Measurements from ENCODE around the gene ECE1. TPM values are rescaled to one million over a fixed set of nuclear protein-coding genes. Genes with fewer than 3 reads are reported as not detected.

The ECE1 gene
- total and polyA plus RNA-seq, 9 of the 15 experiments (the other 6 are each of a cell fraction or from before 2014, with no cell fraction given): 0.56 to 34.8 (median 11.0) TPM

GRCh38 chr1:21313886-21314721 lies 23.8 kb upstream of the ECE1 start (continued):
- TF ChIP-seq PCBP1 (IDR thresholded peaks at IDR 0.05; ENCODE audit: low read depth, low read length, poor library complexity, severe bottlenecking) (no peak), ADNP (tag; IDR thresholded peaks at IDR 0.05) (peak; percentile 62; the same call in 1 of the 2 replicates), NEUROD1 (IDR thresholded peaks at IDR 0.05; ENCODE audit: borderline replicate concordance, low read depth, low read length, partially characterized antibody) (no peak), ILK (tag; IDR thresholded peaks at IDR 0.05; ENCODE audit: borderline replicate concordance, low read depth) (no peak), ZNF77 (CRISPR knock-in tag; IDR thresholded peaks at IDR 0.05) (no peak), ZFP36 (IDR thresholded peaks at IDR 0.05; ENCODE audit: low read depth, low read length, partially characterized antibody) (peak; percentile 82), BCOR (IDR thresholded peaks at IDR 0.05) (peak; percentile 64), PHF20 (IDR thresholded peaks at IDR 0.05; ENCODE audit: partially characterized antibody) (no peak), ETV5 (CRISPR knock-in tag; IDR thresholded peaks at IDR 0.05; ENCODE audit: low read depth) (no peak)

DNA sequence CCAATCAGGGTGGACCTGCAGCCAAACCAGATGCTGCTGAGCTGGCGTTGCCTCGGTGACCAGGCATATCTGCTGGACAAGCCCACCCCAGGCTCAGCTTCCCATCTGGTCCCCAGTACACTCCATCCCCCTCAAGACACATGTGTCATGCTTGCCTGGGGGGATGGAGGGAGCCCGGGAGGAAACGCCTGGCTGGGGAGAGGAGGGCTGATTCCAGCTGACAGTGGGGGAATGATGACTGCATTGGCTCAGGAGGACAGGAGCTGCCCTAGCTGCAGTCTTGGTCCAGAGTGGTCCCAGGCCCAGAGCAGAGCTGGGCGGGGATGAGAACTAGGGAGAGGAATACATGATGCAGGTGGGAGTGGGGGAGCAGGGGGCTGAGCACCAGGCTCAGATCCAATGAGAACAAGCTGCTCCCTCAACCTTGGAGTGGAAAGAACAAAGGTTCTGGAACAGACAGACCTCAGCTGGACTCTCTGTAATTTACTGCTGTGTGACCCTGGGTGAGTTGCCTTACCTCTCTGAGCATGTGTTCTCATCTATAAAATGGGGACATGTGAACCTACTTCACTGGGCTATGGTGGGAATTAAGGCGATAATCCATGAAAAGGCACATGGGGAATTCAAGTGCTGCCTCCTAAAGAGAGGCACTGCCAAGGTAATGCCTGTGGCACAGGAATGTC lies 23.1 kb upstream of the ECE1 start:
- Histone ChIP-seq H3K27ac (ENCODE audit: extremely low read depth, low read depth, low read length) (no peak overlapping the region), H3K36me3 (ENCODE audit: control insufficient read depth, insufficient read depth, low read length) (no peaks in the 10 kb centered on the region), H3K27me3 (ENCODE audit: control insufficient read depth in 2 of 2, insufficient read depth in 2 of 2, low read length in 2 of 2) (no peaks in the 10 kb centered on the region; a peak in 1 of 5 replicates), H3K4me3 (no peak overlapping the region), H3K4me2 (ENCODE audit: insufficient read depth, low read length) (no peak overlapping the region), H2AFZ (ENCODE audit: low read depth, low read length) (no peak overlapping the region), H3K79me2 (ENCODE audit: control insufficient read depth, insufficient read depth, low read length) (no peaks in the 10 kb centered on the region), H3K9me1 (ENCODE audit: control insufficient read depth, insufficient read depth, low read length) (no peaks in the 10 kb centered on the region), H4K20me1 (replicated peaks; ENCODE audit: control insufficient read depth, insufficient read depth, low read length) (peaks cover 40% of the 10 kb centered on the region), H3K9ac (ENCODE audit: insufficient read depth in 1 of 2, low read depth in 2 of 2, low read length in 2 of 2) (no peak overlapping the region), H3K4me1 (replicated peaks in 1 of 2; ENCODE audit: control insufficient read depth in 2 of 2, insufficient read depth in 2 of 2, low read length in 2 of 2) (peaks cover 2 to 10% of the 10 kb centered on the region in 2 experiments; a peak in 3 of 5 replicates), H3K9me3 (replicated peaks; ENCODE audit: control insufficient read depth, insufficient read depth, low read depth, low read length) (peaks cover 3% of the 10 kb centered on the region; the same call in 1 of the 2 replicates)
- CTCF ChIA-PET (ENCODE audit: low intra/inter-chr PET ratio): no interaction called here
- 23% methylated on average over 6 of the region's 6 CpGs for WGBS (ENCODE audit: insufficient coverage, low coverage, missing lambda C conversion rate)
- ATAC-seq (no peak; the same call in 1 of the 3 replicates), DNase-seq (ENCODE audit: extremely low read depth in 1 of 4, low spot score in 3 of 4) (peak in 1 of 4 experiments; percentile 35), FAIRE-seq (no peak)
- in situ Hi-C loops (cut with MboI): no loop called here
- BruUV-seq (replicated peaks): no TSS peak
- intact Hi-C loops (cut with micrococcal nuclease): no loop called here
- POLR2A ChIA-PET: interaction anchor here (1.3 kb wide), 1 partner anchor 12 kb away, joined by 5 read pairs; no protein-coding TSS in a partner anchor
- peak; percentile 39; the same call in 1 of the 2 replicates for TF ChIP-seq ZNF143 (CRISPR knock-in tag; IDR thresholded peaks at IDR 0.05)
- peak in 1 of 2 experiments; percentile 6; a peak in 1 of 4 replicates for TF ChIP-seq KDM1A (IDR thresholded peaks at IDR 0.05)
- TF ChIP-seq PTRF (tag; IDR thresholded peaks at IDR 0.05): no peak
- no peak for TF ChIP-seq RUNX1 (IDR thresholded peaks at IDR 0.05; ENCODE audit: low read depth)
- TF ChIP-seq EZH2 (IDR thresholded peaks at IDR 0.05; ENCODE audit: borderline replicate concordance, low read depth, low read length): no peak
- no peak for TF ChIP-seq POLR2AphosphoS2 (IDR thresholded peaks at IDR 0.05; ENCODE audit: low read length)
- TF ChIP-seq ZNF3 (CRISPR knock-in tag; IDR thresholded peaks at IDR 0.05): no peak
- TF ChIP-seq, protein P1, sequence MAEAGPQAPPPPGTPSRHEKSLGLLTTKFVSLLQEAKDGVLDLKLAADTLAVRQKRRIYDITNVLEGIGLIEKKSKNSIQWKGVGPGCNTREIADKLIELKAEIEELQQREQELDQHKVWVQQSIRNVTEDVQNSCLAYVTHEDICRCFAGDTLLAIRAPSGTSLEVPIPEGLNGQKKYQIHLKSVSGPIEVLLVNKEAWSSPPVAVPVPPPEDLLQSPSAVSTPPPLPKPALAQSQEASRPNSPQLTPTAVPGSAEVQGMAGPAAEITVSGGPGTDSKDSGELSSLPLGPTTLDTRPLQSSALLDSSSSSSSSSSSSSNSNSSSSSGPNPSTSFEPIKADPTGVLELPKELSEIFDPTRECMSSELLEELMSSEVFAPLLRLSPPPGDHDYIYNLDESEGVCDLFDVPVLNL (CRISPR knock-in tag; IDR thresholded peaks at IDR 0.05; ENCODE audit: low read depth): no peak
- no peak for TF ChIP-seq SMAD4 (CRISPR knock-in tag; conservative IDR thresholded peaks at IDR 0.05)
- TF ChIP-seq MYBL2 (IDR thresholded peaks at IDR 0.05; ENCODE audit: low read depth): no peak
- peak; percentile 58; the same call in 1 of the 2 replicates for TF ChIP-seq MYBL2 (CRISPR knock-in tag; IDR thresholded peaks at IDR 0.05; ENCODE audit: borderline replicate concordance)
